KOPT-K1 (cell line): ENCODE measurements around the gene ACSL1.

Experiments
- H3K27ac ChIP-seq: fragments of 200-600 bp; sonication (generic); 2 replicates; pipeline ENCODE4 v1.5.1; 2016; ENCODE audit warnings: antibody characterized with exemption, mild to moderate bottlenecking, low read depth, low read length; ENCODE audit not compliant: poor library complexity, severe bottlenecking
- H3K36me3 ChIP-seq: fragments of 200-600 bp; sonication (generic); 2 replicates; pipeline ENCODE4 v1.5.1; 2017; ENCODE audit warnings: antibody characterized with exemption, mild to moderate bottlenecking, low read length, moderate library complexity; ENCODE audit not compliant: insufficient read depth
- H3K9me3 ChIP-seq: fragments of 200-600 bp; sonication (generic); 2 replicates; pipeline ENCODE4 v1.5.1; 2017; ENCODE audit warnings: antibody characterized with exemption, low read length, mild to moderate bottlenecking; ENCODE audit not compliant: insufficient read depth, poor library complexity, severe bottlenecking

The ACSL1 gene

GRCh38 chr4:184808713-184809050 is 17.1 kb downstream of the ACSL1 start:
- no peaks in the 10 kb centered on the region for H3K9me3 ChIP-seq
- H3K36me3 ChIP-seq = no peaks in the 10 kb centered on the region
- H3K27ac ChIP-seq = no peak overlapping the region

GRCh38 chr4:184807797-184808712 is 17.7 kb downstream of the ACSL1 start:
- H3K36me3 ChIP-seq = no peaks in the 10 kb centered on the region
- no peak overlapping the region for H3K27ac ChIP-seq
- no peaks in the 10 kb centered on the region for H3K9me3 ChIP-seq

DNA sequence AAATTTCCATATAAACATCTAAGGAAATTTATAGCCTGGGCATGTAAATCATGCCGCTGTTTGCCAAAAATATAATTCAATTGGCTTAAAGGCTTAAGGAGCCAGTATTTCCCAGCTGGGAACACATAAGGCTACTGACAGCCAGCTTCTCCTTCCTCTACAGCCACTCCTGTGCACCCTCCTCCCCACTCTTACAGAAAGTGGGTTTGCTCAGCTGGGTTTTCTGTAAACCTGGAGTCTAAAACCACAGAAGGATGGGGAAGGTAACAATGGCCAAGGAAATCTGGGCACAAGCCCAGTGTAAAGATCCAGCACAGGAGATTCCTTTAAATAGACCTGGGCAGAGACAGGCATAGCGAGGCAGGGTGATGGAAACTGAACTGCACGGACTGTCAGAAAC is 18.5 kb downstream of the ACSL1 start:
- no peaks in the 10 kb centered on the region for H3K36me3 ChIP-seq
- no peaks in the 10 kb centered on the region for H3K9me3 ChIP-seq
- H3K27ac ChIP-seq = no peak overlapping the region

DNA sequence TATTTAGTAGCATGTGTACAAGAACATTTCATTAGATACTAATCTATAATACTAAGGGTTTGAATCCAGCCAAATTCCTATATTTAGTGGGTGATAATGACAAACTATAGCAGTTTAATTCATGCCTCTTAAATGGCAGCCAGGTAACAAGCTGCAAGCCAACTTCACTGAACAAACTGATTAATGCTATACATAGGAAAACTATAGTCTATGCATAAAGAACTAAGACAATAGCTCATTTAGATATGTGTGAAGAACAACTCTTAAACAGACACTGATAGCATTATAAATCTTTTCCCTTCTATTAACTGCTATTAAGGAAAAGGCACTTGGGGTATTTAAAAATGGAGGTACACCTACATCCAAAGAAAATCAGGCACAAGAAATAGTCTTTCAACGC is 19.1 kb downstream of the ACSL1 start:
- H3K27ac ChIP-seq = no peak overlapping the region
- no peaks in the 10 kb centered on the region for H3K9me3 ChIP-seq

DNA sequence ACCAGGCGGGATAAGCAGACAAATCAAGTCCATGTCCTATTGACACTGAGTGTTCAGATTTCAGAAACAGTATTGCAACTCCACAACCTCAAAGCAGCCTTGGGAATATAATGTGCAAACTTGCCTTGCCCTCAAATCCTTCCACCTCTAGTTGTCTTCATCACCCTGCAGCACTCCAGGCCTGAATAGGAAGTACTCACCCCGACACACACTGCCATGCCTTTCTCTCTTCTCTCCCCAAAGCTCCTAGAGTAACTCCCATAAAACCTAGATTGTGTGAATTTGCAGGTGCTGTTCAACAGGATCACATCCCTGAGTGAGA is 19.6 kb downstream of the ACSL1 start:
- Histone ChIP-seq H3K9me3 (no peaks in the 10 kb centered on the region), H3K36me3 (no peaks in the 10 kb centered on the region), H3K27ac (no peak overlapping the region)

More for the DNA sequence above, 19.1 kb downstream of the ACSL1 start:
- H3K36me3 ChIP-seq = no peaks in the 10 kb centered on the region

GRCh38 chr4:184805462-184806228 is 20.1 kb downstream of the ACSL1 start:
- no peaks in the 10 kb centered on the region for H3K36me3 ChIP-seq

GRCh38 chr4:184804621-184805020 is 21.1 kb downstream of the ACSL1 start:
- Histone ChIP-seq H3K9me3 (no peaks in the 10 kb centered on the region), H3K36me3 (no peaks in the 10 kb centered on the region), H3K27ac (no peak overlapping the region)

More at GRCh38 chr4:184805462-184806228, 20.1 kb downstream of the ACSL1 start:
- H3K9me3 ChIP-seq = no peaks in the 10 kb centered on the region
- H3K27ac ChIP-seq = no peak overlapping the region

DNA sequence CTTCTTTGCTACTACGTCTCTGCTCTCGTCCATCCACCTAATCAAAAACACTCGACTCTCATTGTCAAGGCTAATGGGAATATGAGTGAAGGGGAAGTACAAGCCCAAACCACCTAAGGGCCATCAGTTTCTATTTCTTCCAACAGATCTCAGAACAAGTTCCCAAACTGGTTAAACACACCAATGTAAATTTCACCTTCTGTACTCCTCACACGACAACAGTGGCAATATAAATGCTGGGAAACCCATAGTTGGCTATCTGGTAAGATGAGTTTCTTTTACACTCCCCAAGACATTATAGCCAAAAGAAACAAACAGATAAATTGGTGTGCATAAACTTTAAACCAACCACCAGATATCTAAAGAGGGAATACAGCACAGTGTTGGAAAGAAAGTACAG is 21.9 kb downstream of the ACSL1 start:
- H3K36me3 ChIP-seq = no peaks in the 10 kb centered on the region
- no peaks in the 10 kb centered on the region for H3K9me3 ChIP-seq
- no peak overlapping the region for H3K27ac ChIP-seq

DNA sequence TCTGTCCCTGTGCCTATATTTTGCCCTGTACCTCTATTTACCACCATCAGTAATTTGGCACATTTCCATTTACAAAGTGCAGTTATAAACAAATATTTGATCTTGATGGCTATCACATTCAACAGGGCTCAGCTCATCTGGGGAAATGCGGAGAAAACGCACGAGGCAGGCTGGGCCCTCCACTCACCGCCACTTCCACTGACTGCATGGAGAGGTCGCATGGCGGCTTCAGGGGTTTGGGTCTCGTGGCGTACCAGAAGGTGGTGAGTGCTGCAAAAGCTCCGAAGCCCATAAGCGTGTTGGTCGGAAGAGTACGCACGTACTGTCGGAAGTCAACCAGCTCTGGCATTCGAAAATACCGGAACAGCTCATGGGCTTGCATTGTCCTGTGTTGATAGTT is 22.6 kb downstream of the ACSL1 start:
- Histone ChIP-seq H3K27ac (no peak overlapping the region), H3K36me3 (no peaks in the 10 kb centered on the region), H3K9me3 (no peaks in the 10 kb centered on the region)

- Histone ChIP-seq H3K9me3 (no peaks in the 10 kb centered on the region), H3K27ac (no peak overlapping the region), H3K36me3 (no peaks in the 10 kb centered on the region)
These were observed 23.1 kb downstream of the ACSL1 start for GRCh38 chr4:184802697-184803015.

DNA sequence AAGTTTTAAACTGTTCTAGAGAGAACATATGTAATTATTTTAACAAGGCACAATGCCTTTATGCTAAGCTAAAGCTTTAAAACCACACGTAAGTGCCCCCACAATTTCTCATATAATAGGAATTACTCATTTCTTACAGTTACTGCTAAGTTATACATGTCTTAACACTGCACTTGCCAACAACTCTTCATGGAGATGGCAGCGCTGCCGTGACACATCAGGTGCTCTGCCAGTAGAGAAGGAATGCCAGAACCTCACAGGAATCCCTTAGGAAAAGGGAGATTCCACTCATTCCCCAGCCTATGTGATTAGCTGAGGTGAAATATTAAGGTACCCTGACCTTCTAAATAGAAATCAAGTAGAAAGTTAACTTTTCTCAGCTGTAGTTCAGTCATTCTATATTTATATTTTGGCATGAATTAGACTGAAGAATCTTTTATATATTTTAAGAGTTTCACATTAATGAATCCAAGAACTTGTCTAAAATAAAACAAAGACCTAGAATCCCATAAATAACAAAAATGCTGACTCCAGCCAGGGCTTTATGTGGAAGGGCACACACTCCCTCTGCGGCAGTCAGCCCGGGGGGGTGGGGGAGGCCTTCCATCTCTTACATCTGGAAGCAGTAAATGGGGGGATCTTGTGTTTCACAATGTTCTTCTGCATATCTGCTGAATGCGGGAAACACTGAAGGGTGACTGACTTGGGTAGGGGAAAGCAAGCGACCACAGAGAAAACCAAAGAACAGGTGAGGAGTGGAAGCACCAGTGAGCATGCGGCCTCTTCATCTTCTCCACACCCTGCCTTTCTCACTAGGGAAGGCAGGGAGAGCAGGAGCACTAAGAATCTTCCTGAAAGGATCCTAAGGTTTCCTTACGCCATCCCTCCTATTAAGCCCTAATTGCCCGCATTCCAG is 23.7 kb downstream of the ACSL1 start:
- Histone ChIP-seq H3K27ac (no peak overlapping the region), H3K9me3 (no peaks in the 10 kb centered on the region), H3K36me3 (no peaks in the 10 kb centered on the region)

DNA sequence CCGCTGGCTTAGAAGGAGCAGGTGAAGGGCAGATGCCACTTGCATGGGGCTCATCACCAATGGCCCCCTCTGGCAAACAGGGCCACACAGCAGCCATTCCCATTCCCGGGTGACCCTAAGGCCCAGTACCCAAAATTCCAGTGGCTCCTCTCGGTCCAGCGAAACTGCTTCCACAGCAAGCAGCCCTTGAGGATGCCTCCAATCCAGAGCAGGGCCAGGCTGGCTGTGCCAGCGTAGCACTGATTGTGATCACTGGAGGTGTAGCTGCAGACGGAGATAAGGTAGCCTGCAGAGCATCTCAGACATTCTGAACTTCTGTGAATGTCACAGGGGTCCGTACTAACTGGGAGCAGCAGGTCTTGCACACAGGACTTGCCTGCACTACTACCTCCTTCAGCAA is 27.3 kb downstream of the ACSL1 start:
- Histone ChIP-seq H3K36me3 (no peaks in the 10 kb centered on the region), H3K9me3 (no peaks in the 10 kb centered on the region), H3K27ac (no peak overlapping the region)

DNA sequence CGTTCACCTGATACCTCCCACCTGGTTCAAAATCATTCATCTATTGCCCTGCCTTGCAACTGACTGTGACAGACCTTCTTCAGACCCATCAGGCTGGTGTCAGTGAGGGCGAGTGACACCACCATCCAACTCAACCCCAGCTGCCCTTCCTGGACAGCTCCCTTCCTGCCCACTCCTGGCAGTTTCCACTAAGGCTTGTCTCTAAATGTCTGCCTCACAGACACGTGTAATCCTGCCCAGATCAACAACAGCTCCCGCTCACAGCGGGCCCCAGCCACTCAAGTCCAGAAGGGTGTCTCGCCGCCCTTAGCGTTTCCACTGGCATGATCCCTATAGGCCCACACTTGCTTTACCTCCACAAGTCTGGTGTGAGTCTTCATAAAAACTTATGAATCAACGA is 28.9 kb downstream of the ACSL1 start:
- no peak overlapping the region for H3K27ac ChIP-seq
- H3K36me3 ChIP-seq = no peaks in the 10 kb centered on the region
- H3K9me3 ChIP-seq = no peaks in the 10 kb centered on the region

DNA sequence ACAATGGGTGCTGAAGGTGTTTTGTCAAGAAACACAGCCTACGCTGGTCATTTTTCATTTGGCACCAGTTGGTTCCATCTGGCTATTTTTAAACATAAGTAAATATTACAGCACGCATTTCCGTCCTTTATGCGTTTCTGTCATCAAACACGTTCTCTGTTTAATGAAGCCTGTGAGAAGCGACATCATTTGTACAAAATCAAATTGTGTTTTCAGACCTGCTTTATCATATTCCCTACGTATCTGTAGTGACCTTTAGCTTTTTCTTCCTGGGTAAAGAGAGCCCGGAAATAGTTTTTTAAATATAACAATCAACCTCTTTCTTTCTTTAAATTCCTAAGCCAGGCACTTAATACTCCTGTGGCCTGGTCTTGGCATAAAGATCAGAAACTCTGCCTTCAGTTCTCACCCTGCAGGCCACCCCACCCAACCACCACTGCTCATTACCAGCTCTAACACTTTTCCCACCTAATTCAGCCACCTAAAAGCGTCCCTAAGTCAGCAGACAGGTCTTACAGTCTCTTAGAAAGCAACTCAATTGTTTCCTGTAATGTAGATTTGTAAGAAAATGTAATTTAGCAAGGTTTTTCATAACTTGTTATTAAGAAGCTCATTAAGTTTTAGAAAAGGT is 30.4 kb downstream of the ACSL1 start:
- H3K27ac ChIP-seq = no peak overlapping the region
- no peaks in the 10 kb centered on the region for H3K36me3 ChIP-seq
- H3K9me3 ChIP-seq = no peaks in the 10 kb centered on the region

GRCh38 chr4:184794470-184794869 is 31.3 kb downstream of the ACSL1 start:
- Histone ChIP-seq H3K9me3 (no peaks in the 10 kb centered on the region), H3K27ac (no peak overlapping the region), H3K36me3 (no peaks in the 10 kb centered on the region)
